Breast epithelium (tissue), 4 donors: ENCODE data around the gene IRF1. TPM values are rescaled to one million over a fixed set of nuclear protein-coding genes. Genes with fewer than 3 reads are reported as not detected.

Source experiments
- DNase-seq, 2 donors: peaks; one replicate each; pipeline ENCODE4 v3.0.0-alpha.2; 2019; ENCODE audit warnings: low spot score in 2 of 2
- H3K27ac ChIP-seq, 2 donors: fragments of 200-600 bp; sonication (generic) in 1 of 2; one replicate each; pipeline ENCODE4 v1.5.1; 2016 to 2019; ENCODE audit warnings: mild to moderate bottlenecking in 1 of 2
- H3K27me3 ChIP-seq, 2 donors: fragments of 200-600 bp; sonication (generic) in 1 of 2; one replicate each; pipeline versions ENCODE4 v1.5.1 to v1.6.0; 2017 to 2019; ENCODE audit warnings: control low read depth in 1 of 2, mild to moderate bottlenecking in 1 of 2
- H3K36me3 ChIP-seq: fragments of 200-600 bp; one replicate; pipeline ENCODE4 v1.5.1; 2019
- H3K4me1 ChIP-seq, 2 donors: fragments of 200-600 bp; sonication (generic); one replicate each; pipeline ENCODE4 v1.5.1; 2016 to 2019; ENCODE audit warnings: control low read depth in 1 of 2
- H3K4me3 ChIP-seq, 3 donors: fragments of 200-600 bp; sonication (generic); 1 replicate in 2 of 3; 2 replicates in 1 of 3; pipeline ENCODE4 v1.5.1; 2016 to 2019; ENCODE audit warnings: mild to moderate bottlenecking in 3 of 3, moderate library complexity in 2 of 3
- H3K9me3 ChIP-seq, 2 donors: fragments of 200-600 bp; sonication (generic) in 1 of 2; one replicate each; pipeline ENCODE4 v1.5.1; 2016 to 2019; ENCODE audit warnings: control low read depth in 1 of 2
- CTCF ChIP-seq, 3 donors: fragments of 450-650 bp; IDR thresholded peaks; one replicate each; pipeline ENCODE4 v1.5.1; 2016 to 2017; ENCODE audit warnings: antibody characterized with exemption in 3 of 3, mild to moderate bottlenecking in 3 of 3, moderate library complexity in 3 of 3
- POLR2A ChIP-seq: fragments of 450-650 bp; IDR thresholded peaks from one replicate; pipeline ENCODE4 v1.6.1; 2016; ENCODE audit warnings: antibody characterized with exemption, mild to moderate bottlenecking, moderate library complexity
- POLR2AphosphoS5 ChIP-seq, 3 donors: sonication (generic); formaldehyde crosslinking; IDR thresholded peaks; one replicate each; pipeline ENCODE4 v1.6.1; 2017; ENCODE audit warnings: antibody characterized with exemption in 3 of 3
- intact Hi-C: fragments of 100-400 bp; cut with DNase I; formaldehyde crosslinking; loops from one replicate; pipeline ENCODE4 v1.15.1; 2023; ENCODE audit warnings: low total_unique reads
- total RNA-seq, 3 donors: library from RNA; depleted of rRNA; stranded (reverse); fragments of >200 nt; gene quantifications; one replicate each; pipeline ENCODE4 v1.1.0, GENCODE V29; 2016

The IRF1 gene
- total RNA-seq, 3 donors from 2014 or later: 10.4 to 27.8 (median 18.0) TPM

DNA sequence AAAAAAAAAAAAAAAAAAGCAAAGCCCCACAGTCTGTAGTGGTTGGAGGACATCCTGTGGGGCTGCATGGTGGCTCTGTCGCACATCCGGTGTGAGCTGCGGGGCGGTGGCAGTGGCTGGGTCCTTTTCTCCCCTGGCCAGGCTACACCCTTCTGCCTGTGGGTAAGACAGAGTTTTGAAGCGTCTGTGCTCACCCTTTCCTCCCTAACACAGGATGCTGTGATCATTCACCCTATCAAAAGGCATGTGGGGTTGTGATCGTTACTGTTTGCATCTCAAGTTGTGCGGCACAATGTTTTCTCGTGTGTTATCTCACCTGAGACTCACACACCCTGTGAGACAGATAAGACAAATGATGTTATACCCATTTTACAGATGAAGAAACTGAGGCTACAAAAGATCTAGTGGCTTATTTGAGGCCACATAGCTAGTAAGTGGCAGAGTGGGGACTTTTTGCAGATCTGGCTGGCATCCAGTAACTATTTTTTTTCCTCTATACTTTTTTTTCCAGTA lies 17.5 kb downstream of the IRF1 start:
- no peaks in the 10 kb centered on the region for H3K27me3 ChIP-seq
- DNase-seq: peak in 1 of 2 donors; percentile 15
- H3K36me3 ChIP-seq: no peaks in the 10 kb centered on the region
- H3K4me3 ChIP-seq: no peak overlapping the region
- intact Hi-C loops: no loop called here
- H3K4me1 ChIP-seq: no peaks in the 10 kb centered on the region
- TF ChIP-seq POLR2AphosphoS5 (IDR thresholded peaks at IDR 0.05) (no peak), POLR2A (no peak), CTCF (IDR thresholded peaks at IDR 0.05) (no peak)
- H3K27ac ChIP-seq: peak overlapping the region in 1 of 2 donors; percentile 13
- no peaks in the 10 kb centered on the region for H3K9me3 ChIP-seq

GRCh38 chr5:132472431-132472830 lies 18.1 kb downstream of the IRF1 start:
- TF ChIP-seq CTCF (IDR thresholded peaks at IDR 0.05) (no peak), POLR2AphosphoS5 (IDR thresholded peaks at IDR 0.05) (no peak), POLR2A (no peak)
- intact Hi-C loops: no loop called here
- Histone ChIP-seq H3K27me3 (no peaks in the 10 kb centered on the region), H3K9me3 (no peaks in the 10 kb centered on the region), H3K27ac (no peak overlapping the region), H3K36me3 (no peaks in the 10 kb centered on the region), H3K4me1 (no peaks in the 10 kb centered on the region), H3K4me3 (no peak overlapping the region)
- DNase-seq: no peak

GRCh38 chr5:132471944-132472343 lies 18.6 kb downstream of the IRF1 start:
- Histone ChIP-seq H3K4me1 (no peaks in the 10 kb centered on the region), H3K4me3 (no peak overlapping the region), H3K27ac (no peak overlapping the region), H3K27me3 (no peaks in the 10 kb centered on the region), H3K36me3 (no peaks in the 10 kb centered on the region), H3K9me3 (no peaks in the 10 kb centered on the region)
- TF ChIP-seq CTCF (IDR thresholded peaks at IDR 0.05) (no peak), POLR2A (no peak)
- no peak for DNase-seq
- intact Hi-C loops: no loop called here

- peak overlapping the region in 1 of 2 donors; percentile 2 for H3K27ac ChIP-seq
These were observed 19.2 kb downstream of the IRF1 start for GRCh38 chr5:132471151-132471907.

More at GRCh38 chr5:132471151-132471907, 19.2 kb downstream of the IRF1 start:
- no peak overlapping the region for H3K4me3 ChIP-seq
- no peaks in the 10 kb centered on the region for H3K4me1 ChIP-seq
- DNase-seq: peak in 1 of 2 donors; percentile 45
- H3K27me3 ChIP-seq: no peaks in the 10 kb centered on the region
- intact Hi-C loops: no loop called here
- TF ChIP-seq POLR2AphosphoS5 (IDR thresholded peaks at IDR 0.05) (no peak), CTCF (IDR thresholded peaks at IDR 0.05) (no peak), POLR2A (no peak)
- no peaks in the 10 kb centered on the region for H3K9me3 ChIP-seq
- no peaks in the 10 kb centered on the region for H3K36me3 ChIP-seq
